Uterus (tissue), 2 donors: ENCODE results near the gene CAPZA1.

Source experiments
- POLR2A ChIP-seq, 2 donors: fragments of 450-650 bp; IDR thresholded peaks; one replicate each; pipeline ENCODE4 v1.6.1; 2016; ENCODE audit warnings: antibody characterized with exemption in 2 of 2, mild to moderate bottlenecking in 1 of 2, moderate library complexity in 1 of 2
- TF ChIP-seq, protein P1 (sequence below), 4 experiments: fragments of 200-600 bp in 2 of 4; fragments of 450-650 bp in 2 of 4; sonication (generic) in 2 of 4; IDR thresholded peaks; one replicate each; pipeline ENCODE4 v1.5.1; 2016 to 2019; ENCODE audit warnings: antibody characterized with exemption in 4 of 4, mild to moderate bottlenecking in 2 of 4, moderate library complexity in 1 of 4

DNA sequence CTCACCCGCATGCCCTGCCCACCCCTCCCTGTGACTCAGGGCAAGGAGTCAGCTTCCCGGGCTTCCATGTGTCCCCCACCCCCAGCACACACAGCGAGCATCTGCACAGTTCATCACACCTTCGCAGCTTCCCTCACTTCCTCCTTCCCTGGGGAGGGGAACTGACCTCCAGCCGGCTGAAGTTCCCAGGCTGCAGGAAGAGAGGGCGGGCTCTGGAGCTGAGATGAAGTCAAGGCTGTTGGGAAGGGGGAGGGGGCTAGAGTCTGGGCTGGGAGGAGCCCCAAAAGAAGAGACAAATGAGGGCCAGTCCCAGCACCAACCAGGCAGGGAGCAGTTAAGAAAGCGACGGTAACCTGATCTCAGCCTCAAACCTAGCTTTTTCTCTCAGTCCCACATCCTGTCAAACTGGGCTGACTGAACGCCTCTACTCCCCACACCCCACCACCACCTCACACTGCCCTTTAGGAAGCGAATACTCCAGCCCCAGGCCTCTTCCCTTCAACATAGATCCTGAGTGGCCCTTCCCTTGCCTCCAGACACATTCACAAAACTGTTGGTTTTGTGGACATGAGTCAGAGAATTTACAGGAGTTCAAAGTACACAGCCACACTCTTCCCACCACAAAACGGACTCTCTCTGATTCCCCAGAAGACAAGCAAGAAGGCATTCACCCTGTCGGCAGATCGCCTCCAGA, 85.4 kb downstream of the CAPZA1 start:
- TF ChIP-seq, protein P1, sequence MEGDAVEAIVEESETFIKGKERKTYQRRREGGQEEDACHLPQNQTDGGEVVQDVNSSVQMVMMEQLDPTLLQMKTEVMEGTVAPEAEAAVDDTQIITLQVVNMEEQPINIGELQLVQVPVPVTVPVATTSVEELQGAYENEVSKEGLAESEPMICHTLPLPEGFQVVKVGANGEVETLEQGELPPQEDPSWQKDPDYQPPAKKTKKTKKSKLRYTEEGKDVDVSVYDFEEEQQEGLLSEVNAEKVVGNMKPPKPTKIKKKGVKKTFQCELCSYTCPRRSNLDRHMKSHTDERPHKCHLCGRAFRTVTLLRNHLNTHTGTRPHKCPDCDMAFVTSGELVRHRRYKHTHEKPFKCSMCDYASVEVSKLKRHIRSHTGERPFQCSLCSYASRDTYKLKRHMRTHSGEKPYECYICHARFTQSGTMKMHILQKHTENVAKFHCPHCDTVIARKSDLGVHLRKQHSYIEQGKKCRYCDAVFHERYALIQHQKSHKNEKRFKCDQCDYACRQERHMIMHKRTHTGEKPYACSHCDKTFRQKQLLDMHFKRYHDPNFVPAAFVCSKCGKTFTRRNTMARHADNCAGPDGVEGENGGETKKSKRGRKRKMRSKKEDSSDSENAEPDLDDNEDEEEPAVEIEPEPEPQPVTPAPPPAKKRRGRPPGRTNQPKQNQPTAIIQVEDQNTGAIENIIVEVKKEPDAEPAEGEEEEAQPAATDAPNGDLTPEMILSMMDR (IDR thresholded peaks at IDR 0.05), result peak in 1 of 4 experiments; percentile 9
- peak; percentile 83 to 95 for TF ChIP-seq POLR2A (IDR thresholded peaks at IDR 0.05)
